HG03442 (cell line): Measurements from ENCODE around the gene KCNK5.

Experiments
- ATAC-seq: cut with Tn5 transposase; IDR thresholded peaks from one replicate; pipeline ENCODE4 v1.9.1; 2021; ENCODE audit warnings: mild to moderate bottlenecking, moderate library complexity; ENCODE audit not compliant: unreplicated experiment

Gene KCNK5

GRCh38 chr6:39243809-39244208 is 14.5 kb upstream of the KCNK5 start:
- ATAC-seq: no peak

DNA sequence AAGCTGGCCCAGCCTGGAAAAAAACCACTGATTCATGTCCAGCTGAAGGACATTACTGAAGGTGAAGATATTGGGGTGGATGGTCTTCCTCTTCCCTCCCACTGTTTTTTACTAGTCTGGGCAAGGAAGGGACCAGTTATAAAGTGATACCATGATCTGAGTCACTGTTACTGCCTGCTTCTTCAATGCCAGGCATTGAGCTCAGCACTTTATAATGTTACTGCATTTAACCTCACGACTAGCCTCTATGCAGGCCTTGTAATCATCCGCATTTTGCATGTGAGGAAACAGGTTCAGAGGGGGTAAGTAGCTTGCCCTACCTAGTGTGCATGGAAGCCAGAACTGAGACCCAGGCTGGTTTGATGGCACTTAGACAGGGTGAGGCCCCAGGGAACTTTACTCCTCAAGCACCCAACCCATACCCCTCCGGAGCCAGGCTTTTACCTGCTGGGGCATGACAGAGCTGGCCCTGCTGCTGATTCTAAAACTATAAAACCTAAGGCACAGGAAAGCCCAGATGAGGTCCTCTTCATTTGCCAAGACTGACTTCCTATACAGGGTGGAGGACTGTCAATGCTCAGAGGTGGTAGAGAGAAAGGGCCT is 11.0 kb upstream of the KCNK5 start:
- ATAC-seq: no peak

DNA sequence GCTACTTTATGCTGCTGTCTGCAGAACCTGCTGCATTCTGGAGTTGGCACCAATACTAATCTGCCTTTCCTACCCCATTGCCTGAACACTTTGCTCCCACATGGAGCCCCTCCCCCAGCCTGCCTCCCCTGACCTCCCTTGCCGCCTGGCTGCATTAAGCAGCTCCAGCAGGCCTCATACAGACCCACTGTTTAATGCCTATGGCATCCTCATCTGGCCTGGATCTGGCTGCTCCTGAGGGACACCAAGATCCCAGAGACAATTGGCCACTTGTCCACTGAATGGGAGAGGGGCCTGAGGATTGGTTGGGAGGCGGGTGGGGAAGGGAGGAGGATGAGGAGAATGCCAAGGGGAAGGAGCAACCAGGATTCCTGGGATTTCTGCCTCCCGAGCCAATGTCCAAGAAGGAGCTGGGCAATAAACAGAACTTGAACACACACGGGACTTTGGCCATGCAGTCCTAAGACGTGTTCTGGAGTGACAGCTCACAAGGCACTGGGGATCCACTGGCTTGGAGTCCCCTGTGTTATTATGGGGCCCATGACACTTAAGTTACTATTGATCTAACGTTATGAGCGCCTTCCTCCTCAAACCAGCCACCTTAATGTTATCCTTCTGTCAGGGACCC is 10.4 kb upstream of the KCNK5 start:
- ATAC-seq: no peak

DNA sequence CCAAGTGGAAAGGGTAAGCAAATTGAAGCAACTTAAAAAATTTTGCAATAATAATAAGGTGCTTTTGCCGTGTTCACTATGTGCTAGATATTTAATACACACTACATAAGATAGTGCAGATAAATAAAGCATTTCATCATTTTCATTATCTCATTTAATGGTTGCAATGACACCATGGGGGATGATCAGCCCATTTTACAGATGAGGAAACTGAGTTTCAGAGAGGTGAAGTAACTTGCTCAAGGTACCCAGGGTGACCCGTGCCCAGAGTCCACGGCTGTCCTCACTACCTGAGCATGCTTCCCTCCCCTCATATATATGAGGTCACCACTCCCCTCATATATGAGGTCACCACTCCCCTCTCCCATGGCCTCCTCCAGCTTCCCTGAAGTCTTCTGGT is 7.5 kb upstream of the KCNK5 start:
- ATAC-seq: no peak

- no peak for ATAC-seq
Observed at GRCh38 chr6:39233333-39233732, 4.1 kb upstream of the KCNK5 start.

DNA sequence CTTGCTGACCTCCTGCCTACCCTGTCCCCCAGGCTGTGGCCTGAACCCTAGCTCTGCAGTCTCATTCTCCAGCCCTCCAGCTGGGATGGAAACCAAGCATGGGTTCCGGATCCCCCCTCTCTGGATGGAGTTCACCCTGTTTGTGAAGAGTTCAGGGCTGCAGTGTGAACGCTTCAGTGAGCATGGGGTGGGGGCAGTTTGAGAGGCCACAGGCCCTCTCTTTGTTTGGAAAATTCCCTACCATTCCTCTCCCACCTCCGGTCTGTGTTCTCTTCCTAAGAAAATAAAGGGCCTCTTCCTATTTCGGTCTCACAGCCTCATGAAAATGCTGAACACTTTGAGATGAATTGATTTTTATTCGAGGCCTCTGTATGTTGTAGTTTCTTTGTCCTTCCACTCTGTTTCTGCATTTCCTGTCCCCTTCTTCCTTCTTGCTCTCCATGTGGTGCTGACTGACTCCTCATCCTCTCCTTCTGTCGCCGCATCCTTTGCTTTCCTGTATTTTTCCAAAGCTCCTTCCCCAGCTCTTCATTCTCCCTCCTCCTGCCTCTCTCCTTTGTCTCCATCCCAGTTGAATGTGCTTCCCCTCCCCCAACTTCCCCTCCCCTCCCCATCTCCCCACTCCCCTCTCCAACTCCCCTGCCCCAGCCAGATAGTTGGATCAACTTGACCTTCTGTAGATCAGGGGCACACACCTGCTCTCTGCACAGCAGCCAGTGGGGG is 2.4 kb upstream of the KCNK5 start:
- ATAC-seq: no peak

DNA sequence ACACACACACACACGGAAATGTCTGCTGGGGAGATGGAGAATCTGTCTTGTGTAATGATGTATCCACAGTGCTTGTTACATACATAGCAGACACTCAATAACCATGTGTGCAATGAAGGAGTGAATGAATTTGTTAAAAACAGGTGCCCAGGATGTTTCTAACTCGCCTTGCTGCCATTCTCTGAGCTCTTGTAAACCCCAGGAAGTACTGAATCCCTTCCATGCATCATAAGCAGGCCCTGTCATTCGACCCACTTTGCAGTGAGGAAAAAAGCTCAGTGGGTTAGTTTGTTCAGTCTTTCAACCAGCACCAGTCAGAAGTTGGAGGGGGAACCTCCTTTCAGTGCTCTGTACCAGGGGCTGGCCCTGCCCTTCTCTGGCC is 1.4 kb upstream of the KCNK5 start:
- no peak for ATAC-seq

- no peak for ATAC-seq
Observed at GRCh38 chr6:39228111-39228971, 934 bp downstream of the KCNK5 start.

- ATAC-seq: no peak
Observed at GRCh38 chr6:39227476-39227875, 1.8 kb downstream of the KCNK5 start.

- ATAC-seq: no peak
Observed at GRCh38 chr6:39226639-39227329, 2.5 kb downstream of the KCNK5 start.

DNA sequence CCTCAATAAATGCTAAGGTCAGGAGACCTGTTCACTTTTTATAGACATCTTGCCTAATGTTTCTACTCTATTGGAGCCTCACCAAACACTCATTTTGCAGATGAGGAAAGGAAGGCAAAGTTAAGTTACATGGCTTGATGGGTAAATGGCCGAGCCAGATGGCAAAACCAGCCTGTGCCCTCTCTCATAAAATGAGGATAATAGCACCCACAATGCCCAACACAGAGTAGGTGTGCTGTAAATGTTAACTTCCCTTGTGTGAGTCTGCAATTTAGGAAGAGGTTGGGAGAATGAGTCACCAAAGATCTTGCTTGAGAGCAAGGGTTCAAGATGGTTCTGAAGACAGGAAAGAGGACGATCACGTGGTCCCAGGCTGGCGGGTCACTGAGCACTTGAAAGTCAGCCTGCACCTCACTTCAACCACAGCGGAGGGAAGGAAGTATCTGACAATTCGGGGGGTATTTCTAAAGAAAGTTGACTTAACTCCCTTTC is 3.3 kb downstream of the KCNK5 start:
- ATAC-seq: no peak

DNA sequence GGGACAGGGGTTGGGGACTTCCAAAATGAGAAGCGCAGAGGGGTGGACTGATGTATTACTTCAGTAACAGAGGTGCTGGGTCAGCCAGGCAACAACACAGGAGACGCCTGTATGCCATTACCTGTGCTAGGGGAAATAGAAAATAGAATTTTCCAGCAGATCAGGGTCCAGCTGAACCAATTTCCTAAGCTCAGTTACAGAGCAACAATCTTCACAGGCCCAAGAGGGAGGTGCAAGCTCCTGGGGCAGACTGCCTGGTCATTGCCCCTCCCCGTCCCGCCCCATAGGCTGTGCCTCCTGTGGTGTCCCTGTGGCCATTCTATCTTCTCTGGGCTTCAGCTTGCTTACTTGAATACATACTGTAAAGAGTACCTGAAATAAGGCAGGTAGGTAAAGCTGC is 3.7 kb downstream of the KCNK5 start:
- ATAC-seq: no peak

DNA sequence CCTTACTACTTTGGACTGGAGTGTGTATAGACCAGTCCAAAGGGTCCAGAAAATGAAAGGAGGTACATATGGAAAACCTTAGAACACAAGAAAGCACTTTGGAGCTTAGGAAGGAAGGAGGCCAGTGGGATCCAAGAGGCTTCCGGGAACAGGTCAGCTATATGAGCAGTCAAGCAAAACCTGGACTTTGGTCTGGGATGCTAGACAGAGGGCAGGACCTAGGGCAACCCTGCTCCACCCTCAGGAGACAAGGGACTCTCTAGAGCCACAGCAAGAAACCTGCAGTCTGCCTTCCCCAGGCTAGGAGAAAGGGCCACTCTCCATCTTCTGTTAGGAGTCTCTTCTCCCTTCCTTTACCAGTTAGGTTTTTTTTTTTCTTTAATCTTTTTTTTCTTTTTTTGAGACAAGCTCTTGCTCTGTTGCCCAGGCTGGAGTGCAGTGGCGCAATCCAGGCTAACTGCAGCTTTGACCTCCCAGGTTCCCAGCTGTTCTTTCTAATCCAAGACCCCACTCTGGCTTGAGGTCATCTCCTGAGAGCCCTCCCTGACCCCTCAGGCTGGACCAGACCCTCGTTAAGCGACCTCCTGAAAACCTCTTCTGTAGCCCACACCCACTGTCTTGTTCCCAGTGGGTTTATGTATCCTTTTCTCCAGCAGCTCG is 4.6 kb downstream of the KCNK5 start:
- no peak for ATAC-seq

DNA sequence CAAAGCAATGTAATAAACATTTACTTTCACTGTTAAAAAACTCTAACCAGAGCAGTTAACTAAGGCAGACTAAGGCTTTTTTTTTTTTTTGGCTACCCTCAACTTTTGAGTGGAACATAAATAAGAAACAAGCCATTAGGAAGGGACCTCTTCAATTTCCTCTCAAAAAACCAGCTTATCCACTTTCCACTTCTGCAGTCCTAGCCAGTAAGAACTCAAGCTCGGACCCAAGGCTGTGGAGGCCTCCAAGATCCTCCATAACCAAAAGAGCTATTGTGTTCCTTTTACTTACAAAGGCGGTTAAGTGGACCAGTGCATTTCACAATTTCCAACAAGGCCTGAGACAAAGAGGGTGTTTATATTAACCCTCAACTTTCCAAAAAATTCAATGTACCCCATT is 5.3 kb downstream of the KCNK5 start:
- no peak for ATAC-seq

DNA sequence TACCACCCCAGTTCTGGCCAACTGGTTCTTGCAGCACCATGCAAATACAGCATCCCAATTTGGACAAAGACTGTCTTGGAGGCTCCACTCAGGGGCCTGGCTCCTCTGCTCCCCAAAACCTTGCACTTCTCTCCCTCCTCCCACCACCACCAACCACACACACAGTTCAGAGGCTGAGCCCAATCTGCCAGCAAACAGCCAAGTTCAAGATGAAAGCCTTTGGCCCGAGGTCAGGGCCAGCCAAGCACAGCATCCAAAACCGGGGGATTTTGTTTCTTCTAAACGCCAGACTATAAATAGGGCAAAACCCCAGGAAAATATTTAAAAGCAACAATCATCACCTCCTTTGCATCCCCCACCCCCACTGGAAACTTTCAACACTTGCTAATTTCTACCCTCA is 5.7 kb downstream of the KCNK5 start:
- ATAC-seq: no peak

DNA sequence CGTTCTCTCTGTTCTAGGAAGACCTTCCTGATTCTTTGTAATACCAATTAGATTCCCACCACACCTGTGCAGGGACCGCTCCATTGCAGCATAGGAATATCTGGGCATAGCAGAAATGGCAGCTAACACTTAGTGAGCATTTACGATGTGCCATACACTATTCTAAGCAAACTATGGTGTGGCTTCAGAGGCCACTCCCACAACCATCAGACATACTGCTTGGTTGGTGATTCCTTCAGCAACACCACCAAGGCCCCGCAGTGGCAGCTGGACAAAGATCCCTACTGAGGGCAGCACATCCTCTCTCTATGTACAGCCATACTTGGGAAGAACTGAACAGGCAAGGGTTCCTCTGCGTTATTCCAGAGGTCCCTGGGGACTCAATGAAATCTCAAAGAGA is 6.2 kb downstream of the KCNK5 start:
- no peak for ATAC-seq

GRCh38 chr6:39221779-39222641 is 7.3 kb downstream of the KCNK5 start:
- no peak for ATAC-seq

- no peak for ATAC-seq
Observed at GRCh38 chr6:39221115-39221514, 8.2 kb downstream of the KCNK5 start.

DNA sequence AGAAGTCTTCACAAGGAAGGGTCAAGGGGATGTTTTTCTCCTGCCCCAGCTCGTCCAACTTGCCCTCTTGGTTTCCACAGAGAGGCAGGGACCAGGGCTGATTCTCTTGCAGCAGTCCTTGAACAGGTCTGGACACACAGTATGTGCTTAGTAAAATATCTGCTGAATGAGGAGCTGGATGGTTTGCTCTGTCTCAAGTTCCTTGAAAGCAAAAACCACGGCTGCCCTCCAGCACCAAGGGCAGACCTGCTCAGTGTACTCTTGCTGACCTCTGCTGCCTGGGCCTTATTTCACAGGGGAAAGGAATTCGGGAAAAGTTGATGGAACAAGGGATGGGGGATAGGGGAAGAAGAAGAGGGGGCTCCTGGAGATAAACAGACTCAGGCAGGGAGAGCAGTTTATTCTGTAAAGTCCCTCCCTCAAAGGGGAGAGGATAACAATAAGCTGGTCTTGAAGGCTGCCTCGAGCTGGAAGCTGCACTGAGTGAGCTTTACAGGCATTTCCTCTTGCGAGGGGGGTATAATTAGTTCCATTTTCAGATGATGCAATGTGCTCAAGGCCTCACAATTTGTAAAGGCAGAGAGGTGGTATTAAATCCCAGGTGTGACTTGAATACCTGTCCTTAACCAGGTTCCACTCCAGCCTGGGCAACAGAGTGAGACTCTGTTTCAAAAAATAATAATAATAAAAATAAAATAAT is 10.3 kb downstream of the KCNK5 start:
- no peak for ATAC-seq
